Body of pancreas (tissue), 4 donors: Measurements from ENCODE around the gene GPNMB. TPM values are rescaled to one million over a fixed set of nuclear protein-coding genes. Genes with fewer than 3 reads are reported as not detected.

Experiments
- ATAC-seq: fragments of 150-250 bp; one replicate; pipeline ENCODE4 v1.9.1; 2016
- DNase-seq, 4 donors: peaks; one replicate each; pipeline ENCODE4 v3.0.0-alpha.2; 2019
- H3K27ac ChIP-seq, 4 donors: fragments of 200-600 bp; sonication (generic); 1 replicate in 3 of 4; 2 replicates in 1 of 4; pipeline versions ENCODE4 v1.5.1 to v1.6.1; 2016 to 2019; ENCODE audit warnings: mild to moderate bottlenecking in 1 of 4, mixed read lengths in 1 of 4, moderate library complexity in 1 of 4
- H3K27me3 ChIP-seq, 2 donors: fragments of 200-600 bp; sonication (generic); one replicate each; pipeline ENCODE4 v1.6.0; 2016; ENCODE audit warnings: mild to moderate bottlenecking in 1 of 2
- H3K36me3 ChIP-seq, 2 donors: fragments of 200-600 bp; sonication (generic); replicated peaks in 1 of 2; 2 replicates each; pipeline ENCODE4 v1.5.1; 2016; ENCODE audit warnings: low read depth in 2 of 2; ENCODE audit not compliant: insufficient read depth in 1 of 2
- H3K4me1 ChIP-seq: fragments of 200-600 bp; sonication (generic); one replicate; pipeline ENCODE4 v1.6.0; 2016
- H3K4me3 ChIP-seq, 2 donors: fragments of 200-600 bp; sonication (generic); 1 replicate in 1 of 2; 2 replicates in 1 of 2; pipeline ENCODE4 v1.5.1; 2016 to 2019
- H3K9me3 ChIP-seq, 3 donors: fragments of 200-600 bp; sonication (generic); 1 replicate in 2 of 3; 2 replicates in 1 of 3; pipeline ENCODE4 v1.5.1; 2016
- CTCF ChIP-seq, 7 experiments: fragments of 450-650 bp in 4 of 7; fragments of 200-600 bp in 3 of 7; sonication (generic) in 3 of 7; IDR thresholded peaks; one replicate each; pipeline ENCODE4 v1.5.1; 2016 to 2019; ENCODE audit warnings: antibody characterized with exemption in 7 of 7
- POLR2A ChIP-seq, 3 donors: fragments of 450-650 bp; IDR thresholded peaks; one replicate each; pipeline ENCODE4 v1.6.1; 2016; ENCODE audit warnings: antibody characterized with exemption in 3 of 3, mild to moderate bottlenecking in 2 of 3
- WGBS, 2 donors: methylation state at CpG; one replicate each; pipeline ENCODE4 v1.1.5; 2017; 5-methylcytosine and 5-hydroxymethylcytosine counted together
- intact Hi-C: fragments of 100-400 bp; cut with DNase I; formaldehyde crosslinking; loops from one replicate; pipeline ENCODE4 v1.15.1; 2023
- total RNA-seq, 2 donors: library from RNA; depleted of rRNA; stranded (reverse); fragments of >200 nt; gene quantifications; one replicate each; pipeline ENCODE4 v1.1.0, GENCODE V29; 2016

GPNMB gene
- total RNA-seq, 2 donors from 2014 or later, result 17.5 to 18.9 TPM

GRCh38 chr7:23238983-23239652, 7.5 kb upstream of the GPNMB start:
- ATAC-seq (no peak), DNase-seq (no peak)
- Histone ChIP-seq H3K9me3 (no peaks in the 10 kb centered on the region), H3K4me3 (no peak overlapping the region), H3K4me1 (no peaks in the 10 kb centered on the region), H3K27ac (no peak overlapping the region), H3K27me3 (peaks cover 0 to 3% of the 10 kb centered on the region in 2 donors), H3K36me3 (no peaks in the 10 kb centered on the region)
- TF ChIP-seq POLR2A (IDR thresholded peaks at IDR 0.05), result no peak
- TF ChIP-seq CTCF (IDR thresholded peaks at IDR 0.05), result no peak
- intact Hi-C loops, result no loop called here
- WGBS, 2 donors, result 80 to 82% methylated on average over 11 of the region's 11 CpGs

DNA sequence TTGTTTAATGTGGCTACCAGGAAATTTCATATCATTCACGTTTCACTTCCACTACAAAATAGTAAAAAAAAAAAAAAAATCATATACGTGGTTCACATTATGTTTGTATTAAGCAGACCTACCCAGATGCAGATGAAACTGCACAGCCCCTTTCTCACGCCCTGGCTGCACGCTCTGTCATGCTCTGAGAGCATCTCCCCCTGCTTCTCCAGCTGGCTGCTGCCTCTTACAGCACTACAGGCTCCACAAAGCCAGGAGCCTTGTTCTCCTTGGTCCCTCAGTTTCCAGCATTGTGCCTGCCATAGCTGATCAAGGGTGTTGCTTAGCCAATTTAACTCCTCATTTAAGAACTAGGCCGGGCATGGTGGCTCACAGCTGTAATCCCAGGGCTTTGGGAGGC, 6.9 kb upstream of the GPNMB start:
- ATAC-seq (no peak), DNase-seq (no peak)
- Histone ChIP-seq H3K27me3 (peaks cover 0 to 3% of the 10 kb centered on the region in 2 donors), H3K27ac (no peak overlapping the region), H3K4me3 (no peak overlapping the region), H3K4me1 (no peaks in the 10 kb centered on the region), H3K36me3 (no peaks in the 10 kb centered on the region), H3K9me3 (no peaks in the 10 kb centered on the region)
- 68 to 69% methylated on average over 5 of the region's 5 CpGs for WGBS, 2 donors
- TF ChIP-seq POLR2A (IDR thresholded peaks at IDR 0.05), result no peak
- TF ChIP-seq CTCF (IDR thresholded peaks at IDR 0.05), result no peak
- intact Hi-C loops, result no loop called here

DNA sequence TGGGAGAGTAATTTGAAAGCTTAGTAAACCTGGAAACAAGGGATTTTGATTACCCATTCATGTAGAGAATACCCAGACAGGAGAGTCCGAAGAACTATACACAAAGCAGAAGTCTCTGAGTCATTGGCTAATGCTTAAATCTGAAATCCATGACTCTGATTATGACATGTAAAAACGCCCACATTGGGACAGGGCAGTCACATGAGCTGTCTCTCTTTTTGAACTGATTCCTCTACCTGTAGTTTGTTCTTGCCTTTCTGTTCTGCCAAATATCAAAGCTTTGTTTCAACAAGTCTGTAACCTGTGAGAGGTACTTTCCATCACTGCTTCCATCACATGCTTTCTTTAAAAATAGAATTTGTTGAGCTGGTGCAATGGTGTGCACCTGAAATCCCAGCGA, 4.3 kb upstream of the GPNMB start:
- H3K9me3 ChIP-seq, result no peaks in the 10 kb centered on the region

GRCh38 chr7:23242935-23243334, 3.6 kb upstream of the GPNMB start:
- no peaks in the 10 kb centered on the region for H3K36me3 ChIP-seq
- 60 to 70% methylated on average over 4 of the region's 4 CpGs for WGBS, 2 donors
- no peaks in the 10 kb centered on the region for H3K9me3 ChIP-seq
- TF ChIP-seq POLR2A (IDR thresholded peaks at IDR 0.05), result no peak
- no peak for TF ChIP-seq CTCF (IDR thresholded peaks at IDR 0.05)
- no peak overlapping the region for H3K27ac ChIP-seq
- intact Hi-C loops, result no loop called here
- DNase-seq, result no peak
- no peak for ATAC-seq
- no peaks in the 10 kb centered on the region for H3K4me1 ChIP-seq
- peaks cover 0 to 10% of the 10 kb centered on the region in 2 donors for H3K27me3 ChIP-seq
- no peak overlapping the region for H3K4me3 ChIP-seq

More for the DNA sequence above, 4.3 kb upstream of the GPNMB start:
- ATAC-seq, result no peak
- TF ChIP-seq CTCF (IDR thresholded peaks at IDR 0.05) (no peak), POLR2A (IDR thresholded peaks at IDR 0.05) (no peak)
- Histone ChIP-seq H3K27ac (no peak overlapping the region), H3K27me3 (peaks cover 0 to 9% of the 10 kb centered on the region in 2 donors), H3K4me3 (no peak overlapping the region), H3K36me3 (no peaks in the 10 kb centered on the region), H3K4me1 (no peaks in the 10 kb centered on the region)
- intact Hi-C loops, result no loop called here
- WGBS, 2 donors, result 42 to 52% methylated on average over 3 of the region's 3 CpGs
- DNase-seq, result no peak

- H3K36me3 ChIP-seq, result no peaks in the 10 kb centered on the region
- TF ChIP-seq POLR2A (IDR thresholded peaks at IDR 0.05) (no peak), CTCF (IDR thresholded peaks at IDR 0.05) (no peak)
- 72 to 80% methylated on average over 1 to 6 of the region's 6 CpGs for WGBS, 2 donors
- peak overlapping the region in 2 of 4 donors; percentile 12 to 59 for H3K27ac ChIP-seq
- H3K27me3 ChIP-seq, result peaks cover 0 to 10% of the 10 kb centered on the region in 2 donors
- DNase-seq (no peak), ATAC-seq (no peak)
- intact Hi-C loops, result no loop called here
- H3K4me1 ChIP-seq, result no peaks in the 10 kb centered on the region
- no peak overlapping the region for H3K4me3 ChIP-seq
- H3K9me3 ChIP-seq, result peaks cover 0 to 7% (median 0%) of the 10 kb centered on the region in 3 donors
Measured at GRCh38 chr7:23247046-23247602, 549 bp downstream of the GPNMB start.
